Measurements from ENCODE around the gene GTF3C5. TPM values are rescaled to one million over a fixed set of nuclear protein-coding genes. Genes with fewer than 3 reads are reported as not detected.

The GTF3C5 gene
- total RNA-seq, 1 donor from 2014 or later = 29.7 TPM

GRCh38 chr9:133044125-133044524 is 13.3 kb downstream of the GTF3C5 start:
- TF ChIP-seq CTCF (IDR thresholded peaks at IDR 0.05; ENCODE audit: insufficient read depth, low read length, severe bottlenecking) = no peak
- H3K4me3 ChIP-seq (ENCODE audit: low read depth, low read length) = no peak overlapping the region
- peak; percentile 75 for FAIRE-seq

GRCh38 chr9:133044661-133045060 is 13.9 kb downstream of the GTF3C5 start:
- H3K27me3 ChIP-seq (ENCODE audit: control insufficient read depth, insufficient read depth, low read length) = no peaks in the 10 kb centered on the region
- peaks cover 28% of the 10 kb centered on the region for H3K36me3 ChIP-seq (ENCODE audit: control insufficient read depth, insufficient read depth, low read length)
- FAIRE-seq (no peak), DNase-seq (ENCODE audit: low read depth) (no peak)
- no peak overlapping the region for H3K4me3 ChIP-seq (ENCODE audit: low read depth, low read length)
- no peak for TF ChIP-seq CTCF (IDR thresholded peaks at IDR 0.05; ENCODE audit: insufficient read depth, low read length, severe bottlenecking)

More at GRCh38 chr9:133044125-133044524, 13.3 kb downstream of the GTF3C5 start:
- Histone ChIP-seq H3K36me3 (ENCODE audit: control insufficient read depth, insufficient read depth, low read length) (peaks cover 28% of the 10 kb centered on the region), H3K27me3 (ENCODE audit: control insufficient read depth, insufficient read depth, low read length) (no peaks in the 10 kb centered on the region)
- DNase-seq (ENCODE audit: low read depth) = no peak

- no peak for TF ChIP-seq CTCF (IDR thresholded peaks at IDR 0.05; ENCODE audit: insufficient read depth, low read length, severe bottlenecking)
- DNase-seq (ENCODE audit: low read depth) (no peak), FAIRE-seq (no peak)
- Histone ChIP-seq H3K36me3 (ENCODE audit: control insufficient read depth, insufficient read depth, low read length) (peaks cover 28% of the 10 kb centered on the region), H3K27me3 (ENCODE audit: control insufficient read depth, insufficient read depth, low read length) (no peaks in the 10 kb centered on the region), H3K4me3 (ENCODE audit: low read depth, low read length) (no peak overlapping the region)
These were observed 14.3 kb downstream of the GTF3C5 start for GRCh38 chr9:133045132-133045531.

GRCh38 chr9:133046196-133046899 is 15.6 kb downstream of the GTF3C5 start:
- FAIRE-seq (no peak), DNase-seq (ENCODE audit: low read depth) (no peak)
- H3K4me3 ChIP-seq (ENCODE audit: low read depth, low read length) = no peak overlapping the region
- no peaks in the 10 kb centered on the region for H3K27me3 ChIP-seq (ENCODE audit: control insufficient read depth, insufficient read depth, low read length)
- TF ChIP-seq CTCF (IDR thresholded peaks at IDR 0.05; ENCODE audit: insufficient read depth, low read length, severe bottlenecking) = no peak
- peaks cover 33% of the 10 kb centered on the region for H3K36me3 ChIP-seq (ENCODE audit: control insufficient read depth, insufficient read depth, low read length)

- H3K36me3 ChIP-seq (ENCODE audit: control insufficient read depth, insufficient read depth, low read length) = peaks cover 37% of the 10 kb centered on the region
- no peak for FAIRE-seq
- no peak for TF ChIP-seq CTCF (IDR thresholded peaks at IDR 0.05; ENCODE audit: insufficient read depth, low read length, severe bottlenecking)
These were observed 16.1 kb downstream of the GTF3C5 start for GRCh38 chr9:133046900-133047295.

GRCh38 chr9:133048595-133048994 is 17.8 kb downstream of the GTF3C5 start:
- TF ChIP-seq CTCF (IDR thresholded peaks at IDR 0.05; ENCODE audit: insufficient read depth, low read length, severe bottlenecking) = peak; percentile 70
- Histone ChIP-seq H3K27me3 (ENCODE audit: control insufficient read depth, insufficient read depth, low read length) (no peaks in the 10 kb centered on the region), H3K4me3 (ENCODE audit: low read depth, low read length) (no peak overlapping the region), H3K36me3 (ENCODE audit: control insufficient read depth, insufficient read depth, low read length) (peaks cover 34% of the 10 kb centered on the region)
- DNase-seq (ENCODE audit: low read depth) (peak; percentile 29), FAIRE-seq (no peak)

More at GRCh38 chr9:133046900-133047295, 16.1 kb downstream of the GTF3C5 start:
- no peak overlapping the region for H3K4me3 ChIP-seq (ENCODE audit: low read depth, low read length)
- no peaks in the 10 kb centered on the region for H3K27me3 ChIP-seq (ENCODE audit: control insufficient read depth, insufficient read depth, low read length)
- DNase-seq (ENCODE audit: low read depth) = no peak
